Neural progenitor cell (in vitro differentiated cells): ENCODE data around the gene SLC35F3. TPM values are rescaled to one million over a fixed set of nuclear protein-coding genes. Genes with fewer than 3 reads are reported as not detected.
"Not testable (repeated sequence)": the region's sequence is repeated elsewhere in the genome, so short reads cannot be mapped to it uniquely, and the experiment has no call there.

ENCODE experiments used
- DNase-seq: peaks from one replicate; pipeline ENCODE4 v3.0.0-alpha.2; 2016; ENCODE audit warnings: low spot score
- H2AFZ ChIP-seq: fragments of 200-600 bp; sonication (generic); replicated peaks from 2 replicates; pipeline ENCODE4 v1.6.1; 2016; ENCODE audit warnings: antibody characterized with exemption
- H3F3A ChIP-seq: fragments of 200-600 bp; sonication (generic); 2 replicates; pipeline ENCODE4 v1.6.1; 2016; ENCODE audit warnings: antibody characterized with exemption, low read depth
- H3K27ac ChIP-seq: fragments of 200-600 bp; sonication (generic); 2 replicates; pipeline ENCODE4 v1.5.1; 2016; ENCODE audit warnings: mild to moderate bottlenecking
- H3K27me3 ChIP-seq: fragments of 200-600 bp; sonication (generic); 2 replicates; pipeline ENCODE4 v1.6.1; 2016; ENCODE audit warnings: mild to moderate bottlenecking, moderate library complexity
- H3K36me3 ChIP-seq: fragments of 200-600 bp; sonication (generic); 2 replicates; pipeline ENCODE4 v1.5.1; 2016
- H3K4me1 ChIP-seq: fragments of 200-600 bp; sonication (generic); 2 replicates; pipeline ENCODE4 v1.6.1; 2016; ENCODE audit warnings: mixed run types
- H3K4me2 ChIP-seq: fragments of 200-600 bp; sonication (generic); 2 replicates; pipeline ENCODE4 v1.6.1; 2016
- H3K4me3 ChIP-seq: fragments of 200-600 bp; sonication (generic); 2 replicates; pipeline ENCODE4 v1.5.1; 2016
- H3K79me2 ChIP-seq: fragments of 200-600 bp; sonication (generic); 2 replicates; pipeline ENCODE4 v1.6.1; 2016; ENCODE audit warnings: low read depth
- H3K9ac ChIP-seq: fragments of 200-600 bp; sonication (generic); 2 replicates; pipeline ENCODE4 v1.6.1; 2016
- H3K9me3 ChIP-seq: fragments of 200-600 bp; sonication (generic); 2 replicates; pipeline ENCODE4 v1.5.1; 2016; ENCODE audit warnings: low read depth
- H4K20me1 ChIP-seq: fragments of 200-600 bp; sonication (generic); 2 replicates; pipeline ENCODE4 v1.6.1; 2016; ENCODE audit warnings: low read depth
- H3K27ac Mint-ChIP-seq: 3 replicates; pipeline ENCODE4 v1.8.0; 2021; ENCODE audit warnings: mixed read lengths
- H3K27me3 Mint-ChIP-seq: 2 replicates; pipeline ENCODE4 v1.8.0; 2022; ENCODE audit warnings: low read depth, mild to moderate bottlenecking, inconsistent platforms, moderate library complexity, mixed read lengths; ENCODE audit not compliant: insufficient read depth
- H3K36me3 Mint-ChIP-seq: 3 replicates; pipeline ENCODE4 v1.8.0; 2021; ENCODE audit warnings: mixed read lengths
- H3K4me1 Mint-ChIP-seq: 3 replicates; pipeline ENCODE4 v1.8.0; 2021; ENCODE audit warnings: mixed read lengths
- H3K4me3 Mint-ChIP-seq: 3 replicates; pipeline ENCODE4 v1.8.0; 2021; ENCODE audit warnings: mild to moderate bottlenecking, moderate library complexity, mixed read lengths
- H3K9me3 Mint-ChIP-seq: 3 replicates; pipeline ENCODE4 v1.8.0; 2020; ENCODE audit warnings: mixed read lengths
- CTCF ChIP-seq: fragments of 200-600 bp; sonication (generic); IDR thresholded peaks from 2 replicates; pipeline ENCODE4 v1.5.1; 2017; ENCODE audit warnings: antibody characterized with exemption, mild to moderate bottlenecking
- EZH2 ChIP-seq: fragments of 200-600 bp; sonication (generic); IDR thresholded peaks from 2 replicates; pipeline ENCODE4 v1.6.1; 2017; ENCODE audit warnings: antibody characterized with exemption, mild to moderate bottlenecking, moderate library complexity
- EZH2phosphoT487 ChIP-seq: fragments of 200-600 bp; sonication (generic); IDR thresholded peaks from 2 replicates; pipeline ENCODE4 v1.6.1; 2017; ENCODE audit warnings: antibody characterized with exemption
- total RNA-seq: library from RNA; depleted of rRNA; stranded (reverse); fragments of >200 nt; gene quantifications from 2 replicates; pipeline ENCODE4 v1.2.3, GENCODE V29; 2015; ENCODE audit warnings: low replicate concordance

SLC35F3 gene
- total RNA-seq, 1 donor from 2014 or later: 0.79 TPM

- H3K27me3 Mint-ChIP-seq: peaks cover 2% of the 10 kb centered on the region
These were observed 214.4 kb downstream of the SLC35F3 start for GRCh38 chr1:234118911-234119310.

GRCh38 chr1:234119431-234119830 is 215.0 kb downstream of the SLC35F3 start:
- Histone ChIP-seq H4K20me1 (no peaks in the 10 kb centered on the region), H3K4me2 (no peak overlapping the region), H3F3A (no peaks in the 10 kb centered on the region), H3K9ac (no peak overlapping the region), H3K4me1 (peaks cover 13% of the 10 kb centered on the region), H3K4me3 (no peak overlapping the region), H3K9me3 (no peaks in the 10 kb centered on the region), H3K79me2 (no peaks in the 10 kb centered on the region), H2AFZ (no peak overlapping the region), H3K36me3 (no peaks in the 10 kb centered on the region), H3K27me3 (peaks cover 7% of the 10 kb centered on the region), H3K27ac (no peak overlapping the region)
- TF ChIP-seq EZH2 (no peak), EZH2phosphoT487 (no peak), CTCF (no peak)
- DNase-seq: no peak
- H3K4me3 Mint-ChIP-seq: no peak overlapping the region
- no peaks in the 10 kb centered on the region for H3K36me3 Mint-ChIP-seq
- peaks cover 17% of the 10 kb centered on the region for H3K4me1 Mint-ChIP-seq
- H3K27ac Mint-ChIP-seq: no peak overlapping the region
- H3K9me3 Mint-ChIP-seq: no peaks in the 10 kb centered on the region
- peaks cover 2% of the 10 kb centered on the region for H3K27me3 Mint-ChIP-seq

More at GRCh38 chr1:234118911-234119310, 214.4 kb downstream of the SLC35F3 start:
- no peak for DNase-seq
- no peak overlapping the region for H3K4me2 ChIP-seq
- peaks cover 2% of the 10 kb centered on the region for H3K27me3 ChIP-seq
- no peak overlapping the region for H3K4me3 ChIP-seq
- H2AFZ ChIP-seq: no peak overlapping the region
- H3F3A ChIP-seq: no peaks in the 10 kb centered on the region
- H3K27ac Mint-ChIP-seq: no peak overlapping the region
- H3K36me3 ChIP-seq: no peaks in the 10 kb centered on the region
- H3K27ac ChIP-seq: no peak overlapping the region
- H3K36me3 Mint-ChIP-seq: no peaks in the 10 kb centered on the region
- peaks cover 17% of the 10 kb centered on the region for H3K4me1 Mint-ChIP-seq
- peaks cover 13% of the 10 kb centered on the region for H3K4me1 ChIP-seq
- H4K20me1 ChIP-seq: no peaks in the 10 kb centered on the region
- H3K4me3 Mint-ChIP-seq: no peak overlapping the region
- no peak for TF ChIP-seq EZH2
- TF ChIP-seq CTCF: no peak
- TF ChIP-seq EZH2phosphoT487: no peak
- H3K9ac ChIP-seq: no peak overlapping the region
- no peaks in the 10 kb centered on the region for H3K9me3 ChIP-seq
- no peaks in the 10 kb centered on the region for H3K79me2 ChIP-seq
- no peaks in the 10 kb centered on the region for H3K9me3 Mint-ChIP-seq

GRCh38 chr1:234120327-234120944 is 216.0 kb downstream of the SLC35F3 start:
- H3K9ac ChIP-seq: no peak overlapping the region
- H3F3A ChIP-seq: no peaks in the 10 kb centered on the region
- H3K27me3 ChIP-seq: peaks cover 17% of the 10 kb centered on the region
- no peak overlapping the region for H3K27ac ChIP-seq
- peaks cover 6% of the 10 kb centered on the region for H3K4me1 ChIP-seq
- H3K4me3 ChIP-seq: no peak overlapping the region
- H4K20me1 ChIP-seq: no peaks in the 10 kb centered on the region
- no peaks in the 10 kb centered on the region for H3K9me3 Mint-ChIP-seq
- no peaks in the 10 kb centered on the region for H3K36me3 Mint-ChIP-seq
- no peak overlapping the region for H3K27ac Mint-ChIP-seq
- H3K9me3 ChIP-seq: no peaks in the 10 kb centered on the region
- H3K79me2 ChIP-seq: no peaks in the 10 kb centered on the region
- H3K27me3 Mint-ChIP-seq: peaks cover 2% of the 10 kb centered on the region
- no peak overlapping the region for H2AFZ ChIP-seq
- no peak overlapping the region for H3K4me2 ChIP-seq
- DNase-seq: no peak
- no peak overlapping the region for H3K4me3 Mint-ChIP-seq
- peaks cover 14% of the 10 kb centered on the region for H3K4me1 Mint-ChIP-seq
- H3K36me3 ChIP-seq: no peaks in the 10 kb centered on the region
- no peak for TF ChIP-seq EZH2

GRCh38 chr1:234121659-234122058 is 217.2 kb downstream of the SLC35F3 start:
- H3K4me3 ChIP-seq, H3K9ac ChIP-seq, H3K79me2 ChIP-seq, H4K20me1 ChIP-seq, H3K4me3 Mint-ChIP-seq, H3K4me1 ChIP-seq, H3K27ac ChIP-seq, H3K36me3 Mint-ChIP-seq, H3K9me3 Mint-ChIP-seq, DNase-seq, H3F3A ChIP-seq, H3K36me3 ChIP-seq, H2AFZ ChIP-seq, H3K27me3 Mint-ChIP-seq, H3K4me2 ChIP-seq, H3K9me3 ChIP-seq, H3K27ac Mint-ChIP-seq: not testable (repeated sequence)
- H3K27me3 ChIP-seq: peaks cover 22% of the 10 kb centered on the region
- peaks cover 11% of the 10 kb centered on the region for H3K4me1 Mint-ChIP-seq

GRCh38 chr1:234122571-234122970 is 218.1 kb downstream of the SLC35F3 start:
- DNase-seq, H3K4me3 ChIP-seq, H3K79me2 ChIP-seq, H3K27ac Mint-ChIP-seq, H3K36me3 ChIP-seq, H3F3A ChIP-seq, H3K9me3 Mint-ChIP-seq, H3K4me2 ChIP-seq, H2AFZ ChIP-seq, H3K27me3 Mint-ChIP-seq, H3K4me1 ChIP-seq, H3K9ac ChIP-seq, H3K36me3 Mint-ChIP-seq, H3K27ac ChIP-seq, H4K20me1 ChIP-seq, H3K9me3 ChIP-seq, H3K4me3 Mint-ChIP-seq: not testable (repeated sequence)
- H3K4me1 Mint-ChIP-seq: peaks cover 11% of the 10 kb centered on the region
- peaks cover 25% of the 10 kb centered on the region for H3K27me3 ChIP-seq
